ENCODE data around the gene MRC2.

GRCh38 chr17:62597920-62598319, 29.6 kb upstream of the MRC2 start:
- TF ChIP-seq CTCF (IDR thresholded peaks at IDR 0.05) (no peak), SMC3 (IDR thresholded peaks at IDR 0.05) (no peak), CBX2 (IDR thresholded peaks at IDR 0.05; ENCODE audit: borderline replicate concordance, low read depth) (no peak), FOSL2 (IDR thresholded peaks at IDR 0.05) (no peak), FOSL2 (CRISPR knock-in tag; IDR thresholded peaks at IDR 0.05) (no peak), GATA3 (IDR thresholded peaks at IDR 0.05; ENCODE audit: borderline replicate concordance) (no peak), RFX5 (IDR thresholded peaks at IDR 0.05) (no peak), RNF2 (IDR thresholded peaks at IDR 0.05; ENCODE audit: borderline replicate concordance, low read depth) (no peak), ZSCAN20 (CRISPR knock-in tag; IDR thresholded peaks at IDR 0.05) (no peak)
- TF ChIP-seq, protein P1, sequence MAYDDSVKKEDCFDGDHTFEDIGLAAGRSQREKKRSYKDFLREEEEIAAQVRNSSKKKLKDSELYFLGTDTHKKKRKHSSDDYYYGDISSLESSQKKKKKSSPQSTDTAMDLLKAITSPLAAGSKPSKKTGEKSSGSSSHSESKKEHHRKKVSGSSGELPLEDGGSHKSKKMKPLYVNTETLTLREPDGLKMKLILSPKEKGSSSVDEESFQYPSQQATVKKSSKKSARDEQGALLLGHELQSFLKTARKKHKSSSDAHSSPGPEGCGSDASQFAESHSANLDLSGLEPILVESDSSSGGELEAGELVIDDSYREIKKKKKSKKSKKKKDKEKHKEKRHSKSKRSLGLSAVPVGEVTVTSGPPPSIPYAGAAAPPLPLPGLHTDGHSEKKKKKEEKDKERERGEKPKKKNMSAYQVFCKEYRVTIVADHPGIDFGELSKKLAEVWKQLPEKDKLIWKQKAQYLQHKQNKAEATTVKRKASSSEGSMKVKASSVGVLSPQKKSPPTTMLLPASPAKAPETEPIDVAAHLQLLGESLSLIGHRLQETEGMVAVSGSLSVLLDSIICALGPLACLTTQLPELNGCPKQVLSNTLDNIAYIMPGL (CRISPR knock-in tag; IDR thresholded peaks at IDR 0.05; ENCODE audit: borderline replicate concordance), result no peak

Measured in A549 (cell line).